ENCODE measurements around the gene TMOD2.

TMOD2 gene

DNA sequence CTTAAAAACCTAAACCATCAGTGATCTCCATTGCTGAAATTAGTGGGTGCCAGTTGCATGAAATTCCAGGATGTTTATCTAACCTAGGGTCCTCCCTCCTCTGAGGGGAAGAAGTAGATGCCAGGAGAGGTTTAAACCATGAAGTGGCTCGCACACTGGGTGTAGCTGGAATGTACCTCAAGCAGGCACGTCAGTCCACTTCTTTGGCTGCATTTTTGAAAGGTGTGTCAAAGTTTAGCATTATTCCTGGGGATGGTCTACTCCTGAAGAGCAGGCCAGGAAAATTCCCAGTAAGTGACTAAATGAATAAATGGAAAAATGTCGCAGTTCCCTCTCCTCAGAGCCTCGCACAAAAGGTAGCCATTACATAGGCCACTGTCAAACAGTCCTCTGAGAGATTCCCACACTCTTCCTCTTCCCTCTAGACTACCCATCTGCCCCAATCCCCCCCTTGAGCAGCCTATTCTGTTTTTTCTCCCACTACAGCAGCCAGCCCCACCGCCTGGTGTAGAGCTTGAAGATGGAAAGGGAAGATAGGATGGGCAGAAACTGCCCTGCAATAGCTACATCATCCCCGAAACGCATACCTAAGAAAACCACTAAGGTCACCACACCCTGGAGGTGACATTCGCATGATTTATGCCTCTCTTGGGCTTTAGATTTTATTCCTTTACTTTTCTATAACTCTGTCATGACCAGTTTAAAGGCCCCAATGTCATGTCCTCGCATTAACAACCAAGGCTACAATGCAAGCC, 77.4 kb downstream of the TMOD2 start:
- DNase-seq = no peak

DNA sequence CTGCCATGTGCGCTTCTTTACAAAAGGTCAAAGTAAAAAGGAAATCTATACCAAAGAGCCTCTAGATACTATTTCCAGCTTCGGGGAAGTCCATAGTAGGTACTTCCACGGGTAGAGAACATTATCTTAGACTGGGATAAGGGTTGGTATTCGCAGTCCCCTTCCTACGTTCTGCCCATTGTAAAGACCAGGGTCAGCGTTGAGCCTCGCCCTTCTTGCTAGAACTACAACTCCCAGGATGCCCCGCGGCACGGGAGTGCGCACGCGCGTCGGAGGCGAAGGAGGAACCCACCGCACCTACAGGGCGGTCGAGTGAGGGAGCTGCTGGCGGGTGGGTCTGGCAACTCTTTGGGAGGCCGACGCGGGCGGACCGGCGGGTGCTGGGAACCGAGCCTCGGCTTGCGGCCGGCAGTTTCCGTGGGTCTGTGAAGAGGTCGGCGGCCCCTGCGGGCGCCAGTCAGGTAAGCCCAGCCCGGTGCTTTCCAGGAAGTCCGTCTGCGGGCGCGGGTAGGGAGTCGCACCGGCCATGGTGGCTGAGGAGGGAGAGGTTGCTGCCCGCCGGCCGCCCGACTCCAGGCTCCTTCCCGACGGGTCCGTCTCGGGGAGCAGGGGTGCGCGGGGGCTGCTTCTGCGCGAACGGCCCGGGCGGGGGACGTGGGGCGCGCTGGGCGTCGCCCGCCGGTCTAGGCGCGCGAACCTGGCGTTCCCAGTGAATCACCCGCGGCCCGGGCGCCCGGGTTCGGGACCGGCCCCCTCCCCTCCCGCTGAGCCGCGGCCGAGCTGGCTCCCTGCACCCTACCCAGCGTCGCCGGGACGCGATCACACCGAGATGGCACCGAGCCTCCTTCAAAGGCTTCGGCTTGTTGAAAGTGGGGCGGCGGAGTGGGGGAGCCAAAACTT, 78.2 kb downstream of the TMOD2 start, which contains the start of gene TMOD3:
Gene TMOD3, plus strand, starts transcription at position 278 of the 900 bp plus-strand sequence. CDS start 33,232 bp downstream, outside the sequence.
- DNase-seq = peak; percentile 90

DNA sequence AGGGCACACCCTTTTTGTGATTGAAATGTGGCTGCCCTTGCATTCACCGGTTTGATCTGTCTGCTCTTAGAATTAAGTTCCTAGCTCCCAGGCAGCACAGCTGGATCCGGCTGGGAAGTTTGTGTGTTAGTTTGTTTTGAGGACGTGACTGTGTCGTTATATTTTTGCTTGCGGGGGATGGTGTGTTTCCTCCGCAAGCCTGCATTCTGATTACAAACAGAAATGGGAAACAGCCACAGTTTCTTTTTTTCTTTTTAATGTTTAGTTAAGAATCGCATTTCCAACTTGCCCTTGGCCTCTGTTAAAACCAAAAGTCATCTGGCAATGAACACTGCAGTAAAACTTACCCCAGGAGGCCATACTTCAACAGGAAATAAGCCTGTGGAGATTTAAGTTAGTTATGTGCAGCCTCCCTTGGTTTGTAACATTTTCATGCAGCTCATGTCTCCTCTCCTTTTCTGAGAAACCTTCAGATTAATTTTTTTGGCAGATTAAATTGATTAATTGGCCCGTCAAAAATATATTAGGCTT, 78.9 kb downstream of the TMOD2 start:
- no peak for DNase-seq

DNA sequence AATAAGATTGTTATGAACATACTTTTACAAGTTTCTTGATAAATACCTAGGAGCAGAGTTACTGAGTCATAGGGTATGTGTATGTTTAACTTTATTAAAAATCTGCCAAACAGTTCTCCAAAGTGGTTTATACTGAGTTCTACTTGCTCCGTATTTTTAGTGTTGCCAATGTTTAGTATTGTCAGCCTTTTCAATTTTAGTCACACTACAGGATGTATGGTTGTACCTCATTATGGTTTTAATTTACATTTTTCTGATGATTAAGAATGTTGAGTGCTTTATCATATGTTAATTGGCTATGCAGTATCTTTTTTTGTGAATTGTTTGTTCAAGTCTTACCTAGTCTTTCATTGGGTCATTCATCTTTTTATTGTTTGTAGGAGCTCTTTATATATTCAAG, 82.4 kb downstream of the TMOD2 start:
- DNase-seq = no peak

DNA sequence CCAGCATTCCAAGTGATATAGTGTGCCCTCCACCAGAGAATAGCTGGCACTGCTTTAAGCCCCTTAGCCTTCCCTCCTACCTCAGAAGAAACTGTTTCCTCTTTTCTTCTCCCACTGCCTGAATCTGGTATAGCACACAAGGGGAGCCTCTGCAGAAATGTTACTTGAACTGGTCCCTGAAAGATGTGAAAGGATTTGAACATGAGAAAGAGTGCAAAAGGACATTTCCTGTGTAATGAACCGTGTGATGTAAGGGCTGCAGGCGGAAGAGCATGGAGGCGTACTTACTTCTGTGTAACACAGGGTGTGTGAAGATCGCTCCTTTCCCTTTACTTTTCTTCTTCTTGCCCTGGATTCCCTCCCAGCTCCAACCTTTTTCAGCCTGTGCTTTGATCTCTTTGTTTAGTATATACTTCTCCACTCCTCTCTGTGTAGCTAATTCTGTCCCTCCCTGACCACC, 86.4 kb downstream of the TMOD2 start:
- DNase-seq = no peak

DNA sequence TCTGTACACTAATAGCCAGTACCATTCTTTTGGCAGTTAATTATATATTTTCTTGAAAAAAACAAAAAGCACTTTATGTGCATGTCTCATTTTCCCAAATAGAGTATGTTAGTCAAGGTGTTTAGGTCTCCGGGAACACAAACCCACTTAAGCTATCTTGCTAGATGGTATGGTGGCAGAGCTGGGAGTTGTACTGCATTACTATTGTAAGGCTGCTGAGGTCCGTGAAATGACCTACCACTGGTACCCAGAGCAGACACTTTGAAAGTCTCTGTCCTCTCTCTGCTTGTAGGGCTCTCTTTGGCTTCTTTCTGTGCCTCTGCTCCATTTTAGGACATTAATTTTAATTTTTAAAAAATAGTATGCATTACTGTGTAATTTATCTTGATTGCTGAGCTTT, 86.9 kb downstream of the TMOD2 start:
- no peak for DNase-seq

DNA sequence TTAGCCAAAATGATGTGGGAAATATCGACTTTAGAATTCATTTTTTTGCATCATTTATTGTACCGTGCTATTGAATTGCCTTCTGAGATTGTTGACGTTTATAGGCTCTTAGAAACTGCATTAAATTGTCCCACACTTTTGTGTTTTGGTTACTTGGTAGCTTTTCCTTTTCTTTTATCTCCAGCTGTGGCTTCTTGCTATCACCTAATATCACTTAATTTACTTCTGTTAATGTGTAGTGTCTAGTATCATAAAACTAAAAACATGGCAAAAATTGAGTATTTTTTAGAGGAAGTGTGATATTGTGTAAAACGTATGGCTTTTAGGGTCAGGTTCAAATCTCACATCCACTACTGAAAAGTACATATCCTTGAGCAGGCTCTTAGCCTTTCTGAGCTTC, 89.3 kb downstream of the TMOD2 start:
- DNase-seq = no peak

DNA sequence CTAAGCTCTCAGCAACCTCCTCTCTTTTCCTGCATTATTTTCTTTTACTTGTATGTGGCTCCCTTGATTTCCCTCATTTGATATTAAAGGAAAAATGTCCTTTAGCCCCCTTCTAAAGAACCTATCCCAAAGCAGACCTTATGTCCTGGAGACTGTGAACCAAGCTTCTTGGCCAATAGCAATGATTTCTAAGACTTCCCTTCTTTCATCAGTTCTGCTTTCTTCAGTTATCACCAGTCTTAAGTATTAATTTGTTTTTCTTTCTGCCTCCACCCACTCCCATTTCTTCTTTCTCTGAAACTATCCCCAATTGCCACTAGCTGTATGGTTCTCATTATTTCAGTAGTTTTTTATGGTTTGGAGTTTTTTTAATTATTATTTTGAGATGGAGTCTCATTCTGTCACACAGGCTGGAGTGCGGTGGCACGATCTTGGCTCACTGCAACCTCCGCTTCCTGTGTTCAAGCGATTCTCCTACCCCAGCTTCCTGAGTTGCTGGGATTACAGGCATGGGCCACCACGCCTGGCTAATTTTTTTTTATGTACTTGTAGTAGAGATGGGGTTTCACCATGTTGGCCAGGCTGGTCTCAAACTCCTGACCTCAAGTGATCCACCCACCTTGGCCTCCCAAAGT, 90.1 kb downstream of the TMOD2 start:
- no peak for DNase-seq

DNA sequence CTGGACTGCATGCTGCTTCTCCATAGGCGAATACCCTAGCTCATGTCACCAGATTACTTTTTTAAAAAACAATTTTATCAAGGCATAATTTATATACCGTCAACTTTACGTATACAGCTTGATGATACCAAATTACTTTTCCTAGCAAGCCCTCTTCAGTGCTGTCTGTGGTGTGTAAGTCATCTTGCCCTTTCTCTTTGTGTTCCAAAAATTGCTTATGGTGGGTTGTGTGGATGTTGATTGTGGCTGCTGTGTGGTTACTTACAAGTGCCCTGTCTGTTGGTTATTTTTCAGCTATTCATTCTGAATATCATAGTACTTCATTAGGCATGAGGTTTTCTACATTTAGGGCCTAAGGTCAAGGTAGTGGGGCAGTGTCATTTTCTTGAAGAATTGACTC, 90.9 kb downstream of the TMOD2 start:
- DNase-seq = no peak

DNA sequence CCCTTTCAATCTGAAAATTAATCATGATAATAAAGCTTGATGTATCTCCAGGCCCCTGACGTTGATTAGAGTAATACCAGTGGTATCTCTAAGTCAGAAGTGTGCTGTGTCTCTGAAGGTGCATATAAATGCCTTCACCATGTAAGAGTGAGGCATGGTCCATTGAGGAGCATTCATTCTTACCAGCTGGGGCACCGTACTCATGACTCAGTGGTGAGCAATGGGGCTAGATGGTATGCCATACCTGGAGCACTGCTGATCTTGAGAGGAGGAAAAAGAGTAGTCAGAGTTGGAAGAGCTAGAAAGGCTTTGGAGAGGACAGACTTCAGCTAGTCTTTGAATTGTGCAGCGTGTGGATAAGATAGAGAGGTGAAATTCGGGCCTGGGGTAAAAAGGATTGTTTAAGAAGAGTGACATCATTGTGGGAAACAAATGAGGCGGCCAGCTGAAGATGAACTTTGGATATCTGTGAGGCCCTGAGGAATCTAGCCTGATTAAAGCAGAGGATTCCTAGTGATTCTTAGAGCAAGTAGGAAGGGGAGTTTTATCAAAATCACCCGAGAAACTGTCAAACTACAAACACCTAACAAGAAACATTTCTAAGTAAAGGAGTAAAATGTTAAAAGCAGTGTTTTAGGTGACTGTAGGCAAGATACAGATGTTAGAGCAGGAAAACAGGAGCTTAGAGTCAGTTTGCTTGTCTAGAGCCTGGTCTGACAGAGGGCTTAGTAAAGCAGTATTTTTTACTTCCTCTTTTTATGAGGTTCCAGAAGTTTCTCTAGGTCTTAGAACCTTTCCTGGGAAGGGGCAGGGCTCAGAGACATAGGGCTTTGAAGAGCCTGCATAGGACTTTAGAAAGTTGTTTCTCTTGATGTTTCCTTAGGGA, 91.7 kb downstream of the TMOD2 start:
- no peak for DNase-seq

DNA sequence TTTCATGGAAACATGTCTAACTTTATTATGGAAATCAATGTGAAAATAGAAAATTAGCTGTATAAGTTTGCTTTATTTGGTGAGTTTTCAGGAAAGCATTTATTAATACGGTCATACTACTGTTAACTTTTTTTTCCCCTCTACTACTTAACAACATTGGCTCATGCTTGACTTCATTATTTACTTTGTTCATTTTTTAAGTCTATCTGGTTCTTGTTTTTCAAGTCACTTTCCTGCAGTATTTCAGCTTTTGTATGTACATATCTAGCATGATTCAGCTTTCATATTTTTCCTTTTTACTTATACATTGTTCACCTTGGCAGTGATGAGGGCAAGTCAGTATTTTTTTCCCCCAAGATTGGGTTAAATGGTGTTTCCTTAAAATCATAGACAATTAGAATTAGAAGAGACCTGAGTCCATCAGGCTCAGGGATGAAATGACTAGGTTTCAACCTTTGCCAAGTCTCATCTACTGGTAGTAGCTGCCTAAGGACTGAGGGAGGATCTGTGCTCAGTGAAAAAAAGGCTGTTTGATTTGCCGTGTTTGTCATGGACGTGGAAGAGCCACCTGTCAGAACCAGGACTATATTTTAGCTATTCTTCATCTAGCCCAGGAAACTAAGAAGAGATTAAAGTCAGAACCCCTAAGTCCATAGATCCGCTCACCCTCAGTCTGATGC, 93.5 kb downstream of the TMOD2 start:
- no peak for DNase-seq

DNA sequence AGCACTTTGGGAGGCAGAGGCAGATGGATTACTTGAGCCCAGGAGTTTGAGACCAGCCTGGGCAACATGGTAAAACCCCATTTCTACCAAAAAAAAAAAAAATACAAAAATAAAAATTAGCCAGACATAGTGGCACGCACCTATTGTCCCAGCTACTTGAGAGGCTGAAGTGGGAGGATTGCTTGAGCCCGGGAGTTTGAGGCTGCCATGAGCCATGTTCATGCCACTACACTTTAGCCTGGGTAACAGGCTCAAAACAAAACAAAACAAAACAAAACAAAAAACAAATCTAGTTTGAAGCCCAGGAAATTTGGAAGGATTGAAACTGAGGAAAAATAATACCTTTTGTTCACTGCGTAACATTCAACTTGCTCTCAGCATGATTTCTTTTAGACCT, 94.7 kb downstream of the TMOD2 start:
- DNase-seq = no peak

DNA sequence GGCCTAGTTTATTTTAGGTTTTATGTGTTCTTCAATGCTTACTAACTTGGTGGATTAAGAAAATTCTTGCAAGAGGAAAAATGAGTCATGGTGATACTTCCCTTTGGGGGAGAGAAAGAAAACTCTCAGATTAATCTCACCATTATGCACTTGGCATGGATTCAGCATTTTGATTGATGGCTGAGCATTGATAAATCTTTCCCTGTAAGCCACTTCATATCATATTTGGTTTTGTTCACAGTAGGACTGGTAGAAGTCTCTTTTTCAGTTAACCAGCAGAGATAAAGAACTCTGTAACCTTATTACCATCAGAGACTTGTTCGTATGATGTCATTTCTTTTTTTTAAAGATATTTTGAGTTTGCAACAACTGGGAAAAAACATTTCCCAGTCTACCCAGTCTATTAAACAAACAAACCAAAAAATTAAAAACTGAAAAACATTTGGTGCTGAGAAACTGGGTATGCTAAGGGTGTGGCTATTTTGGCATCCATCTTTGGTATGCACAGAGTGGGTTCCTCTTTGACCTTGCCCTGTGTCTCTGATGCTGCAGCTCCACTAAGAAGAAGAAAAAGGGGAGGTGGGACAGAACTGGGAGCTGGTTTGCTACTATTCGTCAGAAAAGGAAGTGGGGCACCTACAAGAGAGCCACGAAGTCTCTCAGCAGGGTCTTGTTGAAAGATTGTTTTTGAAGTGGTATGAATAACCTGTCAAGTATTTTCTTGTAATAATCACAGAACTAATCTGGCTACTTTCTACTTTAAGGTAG, 95.2 kb downstream of the TMOD2 start:
- DNase-seq = no peak

DNA sequence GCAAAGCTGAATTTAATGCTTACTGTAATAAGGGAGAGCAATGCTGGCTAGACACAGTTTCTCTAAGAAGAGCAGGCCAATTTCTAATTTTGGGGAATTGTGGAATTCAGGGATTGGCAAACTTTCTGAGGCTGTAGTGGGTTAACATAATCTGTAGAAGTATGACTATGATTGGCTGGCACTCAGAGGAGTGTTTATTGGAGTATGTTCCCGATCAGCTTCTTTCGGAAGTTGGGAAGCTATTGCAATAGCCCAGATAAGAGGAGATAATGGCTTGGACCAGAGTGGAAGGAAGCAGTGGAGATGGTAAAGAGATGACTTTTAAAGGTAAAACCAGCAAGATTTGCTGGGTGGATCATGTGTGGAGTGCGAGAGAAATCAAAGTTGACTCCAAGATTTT, 97.4 kb downstream of the TMOD2 start:
- no peak for DNase-seq

DNA sequence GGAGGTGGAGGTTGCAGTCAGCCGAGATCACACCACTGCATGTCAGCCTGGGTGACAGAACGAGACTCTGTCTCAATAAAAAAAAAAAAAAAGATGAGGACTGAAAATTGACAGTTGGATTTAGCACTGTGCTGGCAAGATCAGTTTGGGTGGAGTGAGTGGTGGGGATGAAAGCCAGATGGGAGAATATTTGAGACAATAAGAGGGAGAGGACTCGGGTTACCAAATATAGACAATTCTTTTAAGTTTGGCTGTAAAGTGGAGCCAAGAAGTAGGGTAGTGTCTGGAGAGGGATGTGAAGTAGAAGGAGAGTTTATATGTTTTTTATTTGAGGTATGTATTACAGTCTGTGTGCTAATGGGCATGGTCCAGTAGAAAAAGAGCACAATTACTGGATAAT, 98.5 kb downstream of the TMOD2 start:
- DNase-seq = no peak

DNA sequence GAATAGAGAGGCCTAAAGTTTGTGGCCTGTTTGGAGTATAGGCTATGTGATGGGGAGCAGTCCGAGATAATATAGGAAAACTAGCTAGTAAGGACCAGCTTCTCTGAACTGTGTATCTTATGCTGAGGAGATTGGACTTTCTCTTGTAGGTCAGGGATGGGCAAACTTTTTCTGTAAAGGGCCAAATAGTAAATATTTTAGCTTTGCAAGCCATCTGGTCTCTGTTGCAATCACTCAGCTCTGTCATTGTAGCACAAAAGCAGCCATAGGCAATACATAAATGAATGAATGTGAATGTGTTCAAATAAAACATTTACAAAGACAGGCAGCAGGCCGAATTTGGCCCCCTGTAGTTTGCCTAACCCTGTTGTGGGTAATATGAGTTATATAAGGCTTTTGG, 102.6 kb downstream of the TMOD2 start:
- no peak for DNase-seq

DNA sequence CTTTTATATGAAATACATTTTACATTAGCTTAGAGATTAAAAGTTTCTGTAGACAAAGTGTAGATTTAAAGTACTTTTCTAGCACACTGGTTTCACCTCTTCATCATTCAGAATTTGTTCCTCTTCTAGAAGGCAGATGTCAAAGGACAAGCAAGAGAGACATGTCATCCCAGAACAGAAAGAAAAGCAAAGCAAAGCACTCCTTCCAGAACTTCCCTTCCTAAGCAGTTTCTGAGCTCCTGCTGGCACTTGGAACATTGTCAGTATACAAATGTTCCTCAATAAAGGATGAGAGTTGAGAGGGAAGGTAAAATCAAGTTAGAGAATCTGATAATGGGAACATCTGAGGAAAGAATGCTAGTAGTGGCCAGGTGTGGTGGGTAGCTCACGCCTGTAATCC, 104.2 kb downstream of the TMOD2 start:
- DNase-seq = no peak

DNA sequence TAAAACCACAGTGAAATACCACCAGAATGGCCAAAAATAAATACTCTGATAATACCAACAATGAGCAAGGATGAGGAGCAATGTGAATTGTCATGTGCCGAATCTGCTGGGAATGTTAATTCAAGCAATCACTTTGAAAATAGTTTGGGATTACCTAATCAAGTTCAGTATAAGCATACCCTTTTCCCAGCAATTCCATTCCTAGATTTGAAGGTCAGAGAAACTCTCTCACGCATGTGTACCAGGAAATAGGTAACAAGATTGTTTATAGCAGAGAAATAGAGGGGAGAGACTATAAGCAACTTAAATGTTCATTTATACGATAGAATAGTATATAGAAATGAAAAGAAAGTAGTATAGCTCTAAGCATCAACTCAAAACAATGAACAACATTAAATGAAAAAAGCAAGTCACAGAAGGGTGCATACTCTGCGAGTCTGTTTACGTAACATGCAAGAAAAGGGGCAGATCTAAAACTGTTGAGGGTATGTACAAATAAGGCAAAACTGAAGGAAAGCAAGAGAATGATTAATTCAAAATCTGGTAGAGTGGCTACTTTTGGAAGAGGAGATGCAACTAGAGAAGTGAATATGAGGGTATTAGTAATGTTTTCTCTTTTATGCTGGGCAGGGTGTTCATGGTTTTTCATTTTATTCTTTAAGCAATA, 105.5 kb downstream of the TMOD2 start:
- DNase-seq = no peak

DNA sequence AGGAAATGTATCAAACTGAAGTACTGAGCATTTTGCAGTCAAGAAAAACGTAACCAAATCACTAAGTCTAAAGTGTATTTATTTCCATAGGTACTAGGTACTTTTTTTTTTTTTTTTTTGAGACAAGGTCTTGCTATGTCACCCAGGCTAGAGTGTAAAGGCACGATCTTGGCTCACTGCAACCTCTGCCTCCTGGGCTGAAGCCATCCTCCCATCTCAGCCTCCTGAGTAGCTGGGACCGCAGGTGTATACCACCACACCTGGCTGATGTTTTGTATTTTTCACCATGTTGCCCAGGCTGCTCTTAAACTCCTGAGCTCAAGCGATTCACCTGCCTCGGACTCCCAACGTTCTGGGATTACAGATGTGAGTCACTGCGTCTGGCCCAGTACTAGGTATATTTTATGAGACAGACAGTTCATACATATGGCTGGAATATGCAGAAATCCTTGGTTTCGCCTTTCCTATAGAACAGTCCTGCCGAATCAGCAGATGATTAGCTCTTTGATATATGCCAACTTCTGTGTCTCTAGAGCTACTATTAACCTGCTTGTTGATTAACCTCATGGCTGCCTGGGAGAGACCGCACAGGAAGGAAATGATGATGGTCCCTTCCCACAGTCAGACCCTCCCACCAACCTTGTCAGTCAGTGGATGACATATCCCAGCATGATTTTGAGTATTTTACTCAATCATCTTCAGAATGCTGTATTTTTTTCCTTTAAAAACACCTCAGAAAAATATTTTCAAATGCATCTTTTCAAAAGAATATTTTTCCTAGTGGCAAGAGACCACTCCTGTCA, 110.4 kb downstream of the TMOD2 start:
- DNase-seq = peak; percentile 63
